Adrenal gland (tissue), 12 donors: ENCODE data around the gene USP2. TPM values are rescaled to one million over a fixed set of nuclear protein-coding genes. Genes with fewer than 3 reads are reported as not detected.

ENCODE experiments used
- DNase-seq, 7 donors: peaks; one replicate each; pipeline ENCODE4 v3.0.0-alpha.2; 2019 to 2020
- H3K27ac ChIP-seq, 5 donors: fragments of 200-600 bp; sonication (generic) in 4 of 5; 1 replicate in 3 of 5; 2 replicates in 2 of 5; pipeline versions ENCODE4 v1.5.1 to v1.8.0; 2016 to 2020; ENCODE audit warnings: mild to moderate bottlenecking in 1 of 5
- H3K27me3 ChIP-seq: fragments of 200-600 bp; 2 replicates; pipeline ENCODE4 v1.8.0; 2021
- H3K36me3 ChIP-seq, 2 donors: fragments of 200-600 bp; replicated peaks in 1 of 2; 1 replicate in 1 of 2; 2 replicates in 1 of 2; pipeline versions ENCODE4 v1.5.1 to v1.8.0; 2018 to 2022
- H3K4me1 ChIP-seq, 2 donors: fragments of 200-600 bp; replicated peaks in 1 of 2; 1 replicate in 1 of 2; 2 replicates in 1 of 2; pipeline versions ENCODE4 v1.5.1 to v1.8.0; 2018 to 2021
- H3K4me3 ChIP-seq, 4 donors: fragments of 200-600 bp; sonication (generic) in 3 of 4; one replicate each; pipeline ENCODE4 v1.5.1; 2016 to 2018
- H3K9me3 ChIP-seq, 3 donors: fragments of 200-600 bp; sonication (generic) in 1 of 3; replicated peaks in 1 of 3; 1 replicate in 2 of 3; 2 replicates in 1 of 3; pipeline versions ENCODE4 v1.5.1 to v1.8.0; 2016 to 2021
- POLR2A ChIP-seq, 2 donors: fragments of 450-650 bp; IDR thresholded peaks; one replicate each; pipeline ENCODE4 v1.6.1; 2017; ENCODE audit warnings: antibody characterized with exemption in 2 of 2, mild to moderate bottlenecking in 2 of 2, moderate library complexity in 1 of 2
- WGBS, 4 donors: extraction: QIAGEN DNeasy Blood & Tissue Kit in 2 of 4; methylation state at CpG; one replicate each; pipeline versions ENCODE4 v1.1.5 to v1.1.7; 2013 to 2017; 5-methylcytosine and 5-hydroxymethylcytosine counted together
- intact Hi-C, 2 donors: fragments of 100-400 bp; cut with DNase I; formaldehyde crosslinking; loops; one replicate each; pipeline versions ENCODE4 v1.14.1 to v1.15.0; 2022 to 2023
- polyA plus RNA-seq, 3 donors: library from polyadenylated mRNA; stranded (reverse); fragments of 200-250 nt in 2 of 3; fragments of 350-450 nt in 1 of 3; fragmentation: Illumina TruSeq in 1 of 3; extraction: RNeasy Lipid Tissue Mini Kit (QIAGEN cat#74804) in 1 of 3; gene quantifications; one replicate each; pipeline ENCODE4 v1.2.3, GENCODE V29; 2013 to 2014
- total RNA-seq, 9 donors: library from RNA; depleted of rRNA in 4 of 9; stranded (reverse); fragments of >200 nt in 4 of 9; fragments of 120-200 nt in 1 of 9; fragmentation: NEBNext Ultra II Directional in 1 of 9; extraction: Animal tissue kit (Norgen Biotek cat#: 25700) in 1 of 9; gene quantifications; one replicate each; pipeline versions ENCODE4 v1.1.0 to v1.2.4, GENCODE V29; 2013 to 2023
- TF ChIP-seq, protein P1 (sequence below), 6 experiments: fragments of 450-650 bp in 4 of 6; fragments of 200-600 bp in 2 of 6; sonication (generic) in 1 of 6; IDR thresholded peaks; 1 replicate in 5 of 6; 2 replicates in 1 of 6; pipeline versions ENCODE4 v1.5.1 to v1.8.0; 2016 to 2021; ENCODE audit warnings: antibody characterized with exemption in 6 of 6, mild to moderate bottlenecking in 2 of 6, moderate library complexity in 1 of 6
- donor health status: healthy with polysubstance abuse.
- donor health status: Bipolar disorder and iron deficiency.
- donor health status: DM: yes; HTN: yes; CAD: no.
- donor health status: DM: no; HTN: no; CAD: no.
- donor health status: DM: no; HTN: no; CAD: no.
- donor health status: DM: yes; HTN: yes; CAD: no.

Gene USP2
- total and polyA plus RNA-seq, 12 donors, result 1.8 to 28.7 (median 9.3) TPM

DNA sequence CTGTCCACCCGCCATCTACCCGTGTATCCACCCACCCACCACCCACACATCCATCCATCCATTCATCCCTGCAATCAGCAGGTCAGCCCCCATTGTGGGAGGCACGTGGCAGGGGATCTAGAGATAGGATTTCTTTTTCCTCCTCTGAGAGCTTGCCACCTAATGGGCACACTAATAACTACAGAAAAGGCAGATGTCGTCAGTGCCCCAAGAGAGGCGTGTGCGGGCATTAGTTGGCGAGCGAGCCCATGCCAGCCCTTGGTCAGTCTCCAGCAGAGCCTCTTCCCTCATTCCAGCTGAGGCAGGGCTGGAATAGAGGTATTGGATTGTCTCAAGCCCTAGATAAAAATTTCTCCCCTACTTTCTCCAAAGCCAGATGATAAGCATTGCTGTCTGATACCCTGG, 9.7 kb downstream of the USP2 start:
- H3K4me1 ChIP-seq, result peaks cover 58 to 72% of the 10 kb centered on the region in 2 donors
- H3K27me3 ChIP-seq, result no peaks in the 10 kb centered on the region
- H3K27ac ChIP-seq, result peak overlapping the region in 3 of 5 donors; percentile 69 to 89 (median 72)
- no peak overlapping the region for H3K4me3 ChIP-seq
- H3K9me3 ChIP-seq, result no peaks in the 10 kb centered on the region
- H3K36me3 ChIP-seq, result no peaks in the 10 kb centered on the region
- intact Hi-C loops, result loop anchor here in 1 of 2 donors (2.0 to 5.0 kb wide), 2 partner anchors 15 to 101 kb away; no protein-coding TSS in a partner anchor
- peak in 6 of 7 donors; percentile 62 to 84 (median 78) for DNase-seq
- WGBS, 4 donors, result 47 to 62% (median 50%) methylated on average over 6 to 8 of the region's 8 CpGs
- TF ChIP-seq, protein P1, sequence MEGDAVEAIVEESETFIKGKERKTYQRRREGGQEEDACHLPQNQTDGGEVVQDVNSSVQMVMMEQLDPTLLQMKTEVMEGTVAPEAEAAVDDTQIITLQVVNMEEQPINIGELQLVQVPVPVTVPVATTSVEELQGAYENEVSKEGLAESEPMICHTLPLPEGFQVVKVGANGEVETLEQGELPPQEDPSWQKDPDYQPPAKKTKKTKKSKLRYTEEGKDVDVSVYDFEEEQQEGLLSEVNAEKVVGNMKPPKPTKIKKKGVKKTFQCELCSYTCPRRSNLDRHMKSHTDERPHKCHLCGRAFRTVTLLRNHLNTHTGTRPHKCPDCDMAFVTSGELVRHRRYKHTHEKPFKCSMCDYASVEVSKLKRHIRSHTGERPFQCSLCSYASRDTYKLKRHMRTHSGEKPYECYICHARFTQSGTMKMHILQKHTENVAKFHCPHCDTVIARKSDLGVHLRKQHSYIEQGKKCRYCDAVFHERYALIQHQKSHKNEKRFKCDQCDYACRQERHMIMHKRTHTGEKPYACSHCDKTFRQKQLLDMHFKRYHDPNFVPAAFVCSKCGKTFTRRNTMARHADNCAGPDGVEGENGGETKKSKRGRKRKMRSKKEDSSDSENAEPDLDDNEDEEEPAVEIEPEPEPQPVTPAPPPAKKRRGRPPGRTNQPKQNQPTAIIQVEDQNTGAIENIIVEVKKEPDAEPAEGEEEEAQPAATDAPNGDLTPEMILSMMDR (IDR thresholded peaks at IDR 0.05), result peak in 5 of 6 experiments; percentile 39 to 56 (median 41)
- TF ChIP-seq POLR2A (IDR thresholded peaks at IDR 0.05), result peak in 1 of 2 donors; percentile 55

DNA sequence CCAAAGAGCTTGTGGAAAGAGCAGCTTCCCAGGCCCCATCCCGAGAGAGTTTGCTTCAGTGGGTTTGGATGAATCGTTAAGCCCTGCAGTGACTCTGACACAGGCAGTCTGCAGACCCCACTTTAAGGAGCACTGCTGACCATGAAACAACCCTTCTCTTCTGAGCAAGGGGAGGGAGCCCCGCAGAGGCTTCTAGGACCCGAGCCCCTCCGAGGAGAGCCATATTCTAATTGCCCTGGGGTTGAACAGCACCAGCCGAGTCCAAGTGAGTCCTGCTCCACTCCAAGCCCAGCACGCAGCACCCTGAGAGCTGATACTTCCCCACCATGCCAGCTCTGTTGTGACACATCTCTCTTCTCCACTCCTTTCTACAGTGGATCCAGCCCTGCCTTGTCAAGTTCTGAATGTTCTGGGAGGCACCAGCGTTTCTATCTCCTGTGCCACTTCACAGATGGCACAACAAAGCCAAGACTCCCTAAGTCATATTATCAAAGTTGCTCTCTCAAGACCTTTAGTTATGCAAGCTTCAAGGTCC, 10.4 kb downstream of the USP2 start:
- TF ChIP-seq, protein P1 (IDR thresholded peaks at IDR 0.05), result no peak
- no peak for TF ChIP-seq POLR2A (IDR thresholded peaks at IDR 0.05)
- peak overlapping the region; percentile 7 to 89 (median 69) for H3K27ac ChIP-seq
- WGBS, 4 donors, result 72 to 81% (median 78%) methylated on average over 4 to 8 of the region's 8 CpGs

DNA sequence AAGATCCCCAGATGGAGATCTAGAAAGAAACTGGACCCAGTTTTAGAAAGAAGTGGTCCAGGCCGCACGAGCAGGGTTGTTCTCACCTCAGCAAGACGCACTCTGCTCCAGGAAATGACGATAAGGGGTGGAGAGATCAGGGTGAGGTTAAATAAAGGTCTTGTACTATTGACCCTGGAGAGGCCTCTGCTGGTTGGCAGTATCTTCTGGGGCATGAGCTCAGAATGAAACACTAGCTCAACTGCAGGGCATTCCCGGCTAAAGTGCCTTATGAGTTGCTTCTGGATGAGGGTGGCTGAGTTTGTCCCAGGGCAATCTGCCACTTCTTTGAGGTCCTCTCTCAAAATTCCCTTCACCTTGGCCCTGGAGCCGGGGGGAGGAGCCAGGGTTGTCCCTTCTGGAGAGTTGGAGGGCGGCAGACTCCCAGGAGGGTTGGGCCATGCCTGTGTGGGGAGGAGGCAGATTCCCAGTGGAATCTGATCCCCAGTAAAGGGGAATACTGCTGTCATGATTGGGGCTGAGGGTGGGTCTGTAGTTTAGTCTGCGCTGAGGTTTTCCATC, 10.9 kb downstream of the USP2 start:
- intact Hi-C loops, result loop anchor here in 1 of 2 donors (5.0 kb wide), 1 partner anchor 102 kb away; no protein-coding TSS in a partner anchor
- H3K36me3 ChIP-seq, result no peaks in the 10 kb centered on the region
- peak overlapping the region in 4 of 5 donors; percentile 36 to 89 (median 70) for H3K27ac ChIP-seq
- peak in 1 of 2 donors; percentile 51 for TF ChIP-seq POLR2A (IDR thresholded peaks at IDR 0.05)
- TF ChIP-seq, protein P1 (IDR thresholded peaks at IDR 0.05), result no peak
- H3K27me3 ChIP-seq, result no peaks in the 10 kb centered on the region
- 38 to 45% (median 42%) methylated on average over 5 to 8 of the region's 8 CpGs for WGBS, 4 donors
- no peaks in the 10 kb centered on the region for H3K9me3 ChIP-seq
- H3K4me3 ChIP-seq, result no peak overlapping the region
- H3K4me1 ChIP-seq, result peaks cover 48 to 60% of the 10 kb centered on the region in 2 donors
- peak in 6 of 7 donors; percentile 50 to 78 (median 70) for DNase-seq

More for the DNA sequence above, 10.4 kb downstream of the USP2 start:
- Histone ChIP-seq H3K36me3 (no peaks in the 10 kb centered on the region), H3K27me3 (no peaks in the 10 kb centered on the region), H3K4me1 (peaks cover 53 to 65% of the 10 kb centered on the region in 2 donors), H3K9me3 (no peaks in the 10 kb centered on the region), H3K4me3 (no peak overlapping the region)
- peak in 1 of 7 donors; percentile 22 for DNase-seq
- intact Hi-C loops, result loop anchor here in 1 of 2 donors (5.0 kb wide), 1 partner anchor 101 kb away; no protein-coding TSS in a partner anchor

DNA sequence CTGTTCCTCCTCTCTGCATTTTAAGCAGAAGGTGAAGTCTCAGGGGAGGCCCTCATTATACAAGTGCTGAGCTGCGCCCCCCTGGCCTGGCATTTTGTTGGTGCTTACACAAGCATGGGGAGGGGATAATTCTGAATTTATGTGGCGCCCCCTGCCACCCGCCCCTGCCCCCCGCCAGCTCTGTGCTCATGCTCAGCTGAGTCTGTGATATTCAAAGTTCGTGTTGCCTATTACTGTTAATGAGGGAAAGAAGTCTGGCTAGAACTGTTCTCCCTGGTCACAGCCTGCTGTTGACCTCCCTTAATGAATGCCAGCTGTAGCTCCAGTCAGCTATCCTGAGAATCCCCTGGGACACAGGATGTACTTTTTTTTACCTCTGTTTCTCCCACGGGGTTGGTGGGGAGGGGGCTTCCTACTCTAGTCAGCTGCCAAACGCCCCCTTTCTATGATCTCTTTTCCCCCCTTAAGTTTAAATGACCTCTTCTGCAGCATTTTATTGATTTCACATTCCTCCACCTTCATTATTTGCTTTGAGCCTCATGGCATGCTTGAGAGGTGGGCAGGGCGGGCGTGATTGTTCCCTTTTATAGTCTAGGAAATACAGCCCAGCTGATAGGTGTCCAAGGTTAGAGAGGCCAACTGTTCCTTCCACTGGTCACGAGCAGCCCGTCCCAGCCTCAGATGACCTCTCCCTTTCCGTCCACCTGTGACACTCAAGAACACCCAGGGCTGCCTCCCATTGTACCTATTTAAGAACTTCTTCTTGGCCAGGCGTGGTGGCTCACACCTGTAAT, 12.2 kb downstream of the USP2 start:
- H3K36me3 ChIP-seq, result no peaks in the 10 kb centered on the region

More for the DNA sequence above, 12.2 kb downstream of the USP2 start:
- Histone ChIP-seq H3K9me3 (no peaks in the 10 kb centered on the region), H3K4me3 (no peak overlapping the region), H3K27me3 (no peaks in the 10 kb centered on the region), H3K4me1 (peaks cover 47 to 59% of the 10 kb centered on the region in 2 donors), H3K27ac (peak overlapping the region; percentile 14 to 89 (median 81))
- DNase-seq, result peak in 2 of 7 donors; percentile 17 to 52
- no peak for TF ChIP-seq POLR2A (IDR thresholded peaks at IDR 0.05)
- TF ChIP-seq, protein P1 (IDR thresholded peaks at IDR 0.05), result no peak
- intact Hi-C loops, result no loop called here
- WGBS, 4 donors, result 72 to 80% (median 76%) methylated on average over 13 of the region's 13 CpGs
